Inflammatory macrophage treated with lipopolysaccharide for 4 hours (primary cell): Measurements from ENCODE around the gene TMPRSS6.

ENCODE experiments used
- DNase-seq: peaks from one replicate; pipeline ENCODE4 v3.0.0-alpha.2; 2020

The TMPRSS6 gene

GRCh38 chr22:37139762-37140161 lies 30.2 kb upstream of the TMPRSS6 start:
- DNase-seq, result no peak

DNA sequence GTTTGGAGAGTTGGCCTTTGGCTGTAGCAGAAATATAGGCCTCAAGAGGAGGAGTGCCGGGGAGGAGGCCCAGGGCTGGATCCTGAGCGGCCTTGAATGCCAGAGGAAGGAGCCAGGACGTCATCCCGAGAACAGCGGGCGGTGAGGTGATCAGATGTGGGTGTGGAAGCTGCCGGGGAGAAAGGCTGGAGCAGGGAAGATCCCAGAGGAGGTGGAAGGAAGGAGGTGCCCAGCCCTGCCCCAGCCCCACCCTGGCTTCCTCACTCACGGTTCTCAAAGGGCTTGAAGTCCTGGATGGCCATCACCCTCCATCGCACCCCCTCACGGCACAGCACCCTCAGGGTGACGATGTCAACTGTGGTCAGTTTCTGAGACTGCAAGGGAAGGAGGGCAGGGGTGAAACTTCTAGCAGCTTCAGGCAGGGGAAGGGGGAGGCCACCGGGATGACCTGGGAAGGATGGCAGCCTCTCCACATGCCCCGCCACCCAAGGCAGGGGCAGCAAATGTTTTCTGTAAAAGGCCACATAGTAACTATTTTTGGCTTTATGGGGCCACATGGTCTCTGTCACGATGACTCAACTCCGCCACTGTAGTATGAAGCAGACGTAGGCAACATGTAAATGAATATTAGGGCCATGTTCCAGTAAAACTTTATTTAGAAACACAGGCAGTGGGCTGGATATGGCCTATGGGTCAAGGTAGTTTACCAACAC lies 29.5 kb upstream of the TMPRSS6 start:
- no peak for DNase-seq

DNA sequence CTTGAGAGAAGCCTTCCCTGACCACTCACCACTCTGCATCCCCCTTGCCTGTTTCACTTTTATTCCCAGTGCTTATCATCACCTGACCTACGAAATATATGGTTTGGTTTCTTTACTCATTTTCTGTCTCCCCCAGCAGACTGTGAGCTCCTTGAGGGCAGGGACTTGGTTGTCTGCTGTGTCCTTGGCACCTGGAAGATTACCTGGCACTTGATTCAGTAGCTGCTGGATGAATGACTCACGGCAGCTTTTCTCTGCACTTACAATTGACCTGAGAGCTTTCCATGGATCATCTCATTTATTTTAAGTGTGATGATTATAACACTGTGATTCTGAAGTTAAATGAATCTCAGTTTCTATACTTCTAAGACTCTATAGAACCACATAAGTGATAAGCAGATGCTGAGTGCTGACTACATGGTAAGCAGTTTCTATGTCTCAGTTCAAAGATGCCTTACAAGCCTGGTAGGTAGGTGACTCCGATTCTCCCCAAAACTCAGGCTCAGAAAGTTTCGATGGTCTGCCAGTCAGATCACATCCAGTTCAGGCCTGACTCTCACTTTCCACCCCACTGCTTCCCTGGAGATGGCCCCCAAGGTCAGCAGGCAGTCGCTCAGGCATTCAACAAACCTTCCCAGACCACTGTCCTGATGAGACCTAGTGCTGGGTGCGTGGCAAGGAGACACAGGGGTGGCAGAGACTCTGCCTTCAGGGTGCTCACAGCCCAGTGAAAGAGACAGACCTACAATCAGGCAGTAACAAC lies 28.6 kb upstream of the TMPRSS6 start:
- no peak for DNase-seq

DNA sequence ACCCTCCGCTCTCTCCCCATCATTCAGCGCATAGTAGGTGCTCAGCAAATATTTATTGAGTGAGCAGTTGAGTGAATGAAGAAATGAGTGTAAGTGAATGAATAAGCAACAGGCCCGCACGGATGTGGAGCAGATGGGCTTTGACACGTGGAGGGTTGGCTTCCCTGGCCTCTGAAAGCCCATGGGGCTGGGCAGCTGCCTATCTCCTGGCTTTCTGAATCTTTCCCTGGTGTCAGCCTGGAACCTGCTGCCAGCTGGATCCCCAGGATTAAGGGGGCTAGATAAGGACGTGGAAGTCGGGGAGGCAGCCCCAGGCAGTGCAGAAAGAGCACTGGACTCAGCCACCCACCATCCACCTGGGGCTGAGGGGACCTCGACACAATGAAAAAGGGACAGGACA lies 27.6 kb upstream of the TMPRSS6 start:
- no peak for DNase-seq

GRCh38 chr22:37135023-37135422 lies 25.5 kb upstream of the TMPRSS6 start:
- DNase-seq, result no peak

DNA sequence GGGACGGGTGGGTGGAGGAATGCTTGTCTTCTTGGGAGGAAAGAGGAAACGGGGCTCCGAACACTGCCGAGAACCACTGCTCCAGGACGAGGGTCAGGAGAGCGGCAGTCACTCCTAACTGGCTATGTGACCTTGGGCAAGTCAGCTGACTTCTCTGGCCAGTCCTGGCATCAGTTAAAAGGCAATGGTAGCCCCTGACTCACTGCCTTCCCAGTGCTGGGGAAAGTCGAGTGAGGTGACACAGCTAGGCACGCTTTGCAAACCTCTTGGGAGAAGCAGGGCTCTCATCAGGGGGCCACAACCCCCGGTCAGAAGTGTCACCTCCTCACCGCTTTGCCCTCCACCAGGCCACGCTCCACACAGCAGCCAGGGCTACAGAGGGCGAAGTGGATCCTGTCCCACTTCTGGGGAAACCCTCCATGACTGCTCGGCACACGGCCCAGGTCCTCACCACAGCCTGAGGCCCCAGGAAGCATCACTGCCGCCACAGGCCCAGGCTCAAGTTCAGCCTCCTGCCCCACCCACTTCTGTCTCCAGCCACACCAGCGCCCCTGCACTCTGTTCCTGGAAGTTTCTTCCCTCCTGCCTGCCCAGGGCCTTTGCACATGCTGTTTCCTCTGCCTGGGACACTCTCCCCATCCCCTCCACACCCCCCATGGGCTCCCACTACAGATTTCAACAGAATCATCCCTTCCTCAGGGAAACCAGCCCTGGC lies 23.9 kb upstream of the TMPRSS6 start:
- no peak for DNase-seq

- no peak for DNase-seq
These were observed 23.3 kb upstream of the TMPRSS6 start for GRCh38 chr22:37132773-37133172.

- no peak for DNase-seq
These were observed 20.4 kb upstream of the TMPRSS6 start for GRCh38 chr22:37129866-37130441.

DNA sequence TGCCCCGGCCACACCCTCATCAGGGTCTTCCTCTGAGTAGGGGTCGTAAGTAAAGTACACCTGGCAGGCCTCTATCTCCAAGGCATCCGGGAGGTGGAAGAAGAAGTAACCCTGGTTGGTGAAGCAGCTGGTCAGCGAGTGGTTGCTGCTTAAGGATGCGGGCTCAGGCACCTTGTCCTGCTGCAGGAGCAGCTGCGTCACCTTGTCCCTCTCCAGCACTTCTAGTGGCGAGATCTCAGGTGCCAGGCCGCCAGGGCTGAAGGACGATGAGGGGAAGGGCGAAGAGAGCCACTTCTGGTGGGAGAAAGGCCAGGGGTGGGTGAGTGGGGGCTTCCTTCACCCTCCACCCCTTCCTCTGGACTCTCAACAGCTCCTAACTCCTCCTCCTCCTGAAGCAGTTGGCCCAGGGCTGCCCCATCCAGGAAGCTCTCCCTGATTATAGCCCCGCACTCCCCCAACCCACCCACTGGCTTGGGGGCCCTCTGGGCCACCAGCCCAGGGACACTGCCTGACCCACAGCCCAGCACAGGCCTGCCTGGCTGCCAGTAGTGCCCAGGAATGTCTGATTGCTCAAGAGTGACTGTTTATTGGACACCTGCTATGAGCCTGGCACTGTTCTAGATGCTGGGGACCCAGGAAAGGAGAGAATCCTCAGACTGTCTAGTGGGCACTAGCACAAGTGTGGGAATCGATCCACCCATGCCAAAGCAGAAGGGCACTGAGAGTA lies 19.2 kb upstream of the TMPRSS6 start:
- no peak for DNase-seq

DNA sequence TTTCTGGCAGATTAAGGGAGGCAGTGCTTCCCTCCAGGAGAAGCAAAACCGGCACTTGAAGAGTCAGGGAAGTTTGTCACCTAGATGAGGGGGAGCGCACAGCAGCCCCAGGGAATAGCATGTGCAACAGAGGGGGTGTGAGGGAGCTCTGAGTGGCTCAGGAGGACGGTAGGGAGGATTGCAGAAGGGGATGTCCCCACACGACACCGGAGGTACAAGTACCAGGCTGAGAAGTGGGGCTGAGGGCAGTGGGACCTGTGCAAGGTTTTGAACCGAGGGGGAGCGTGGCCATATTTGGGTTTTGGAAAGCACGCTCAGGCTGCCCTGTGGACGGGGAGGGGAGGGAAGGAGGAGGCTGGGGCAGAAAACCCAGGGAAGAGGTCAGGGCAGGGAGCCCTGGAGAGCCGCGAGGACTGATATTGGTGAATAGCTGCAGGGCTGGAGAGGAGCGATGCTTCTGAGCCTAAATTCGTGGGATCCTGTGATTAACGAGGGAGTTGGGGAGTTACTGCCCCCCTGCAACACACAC lies 17.9 kb upstream of the TMPRSS6 start:
- DNase-seq, result no peak

DNA sequence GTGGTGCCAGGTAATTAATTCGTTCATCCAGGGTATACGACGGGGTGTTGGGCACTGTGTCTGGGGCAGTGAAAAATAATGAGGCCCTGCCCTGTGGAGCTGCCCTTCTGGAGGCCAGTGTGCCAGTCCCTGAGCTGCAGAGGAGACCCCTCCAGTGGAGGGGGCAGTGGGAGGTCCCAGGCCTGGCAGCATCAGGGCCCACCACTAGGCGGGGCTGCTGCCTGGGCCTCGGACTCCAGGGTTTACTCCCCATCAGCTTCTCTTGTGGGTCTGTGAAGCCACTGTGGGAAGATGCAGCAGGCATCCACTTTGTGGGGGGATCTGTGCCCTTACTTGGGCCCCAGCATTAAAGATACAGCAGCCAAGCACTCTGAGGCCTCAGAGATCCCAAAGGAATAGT lies 17.4 kb upstream of the TMPRSS6 start:
- DNase-seq, result no peak

- no peak for DNase-seq
These were observed 16.9 kb upstream of the TMPRSS6 start for GRCh38 chr22:37126383-37126782.

- DNase-seq, result no peak
These were observed 14.1 kb upstream of the TMPRSS6 start for GRCh38 chr22:37123649-37124048.

- no peak for DNase-seq
These were observed 13.2 kb upstream of the TMPRSS6 start for GRCh38 chr22:37122598-37123180.

DNA sequence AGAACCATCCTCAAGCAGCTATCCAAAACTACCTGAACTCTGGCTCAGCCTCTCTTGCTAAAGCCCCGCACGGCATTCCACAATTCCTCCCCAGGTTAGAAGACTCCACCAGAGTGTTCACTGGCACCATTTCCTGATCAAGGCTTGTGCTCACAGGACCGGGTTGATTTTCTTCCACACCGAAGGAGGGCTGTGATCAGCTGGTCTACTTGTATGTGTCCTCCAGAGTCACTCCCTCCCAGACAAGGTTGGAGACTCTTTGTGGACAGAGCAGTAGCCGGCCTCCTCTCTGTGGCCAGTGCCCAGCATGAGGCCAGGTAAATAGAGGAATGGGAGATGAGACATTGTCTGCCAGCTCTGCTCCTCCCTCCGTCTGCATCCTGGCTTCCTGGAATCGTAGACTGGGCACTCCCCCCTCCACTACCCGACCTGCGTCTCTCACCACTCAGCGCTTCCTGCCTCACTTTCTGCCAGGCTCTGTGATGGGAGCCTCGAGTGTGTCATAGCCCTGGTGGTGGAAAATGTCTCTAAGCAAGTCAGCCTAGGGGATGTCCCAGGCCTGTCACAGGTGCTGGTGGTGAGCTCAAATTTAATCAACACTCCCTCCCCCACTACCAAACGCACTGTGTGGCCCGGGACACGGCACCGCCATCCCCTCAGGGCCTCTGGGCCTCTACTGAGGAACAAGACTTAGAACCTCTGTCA lies 12.5 kb upstream of the TMPRSS6 start:
- DNase-seq, result no peak

DNA sequence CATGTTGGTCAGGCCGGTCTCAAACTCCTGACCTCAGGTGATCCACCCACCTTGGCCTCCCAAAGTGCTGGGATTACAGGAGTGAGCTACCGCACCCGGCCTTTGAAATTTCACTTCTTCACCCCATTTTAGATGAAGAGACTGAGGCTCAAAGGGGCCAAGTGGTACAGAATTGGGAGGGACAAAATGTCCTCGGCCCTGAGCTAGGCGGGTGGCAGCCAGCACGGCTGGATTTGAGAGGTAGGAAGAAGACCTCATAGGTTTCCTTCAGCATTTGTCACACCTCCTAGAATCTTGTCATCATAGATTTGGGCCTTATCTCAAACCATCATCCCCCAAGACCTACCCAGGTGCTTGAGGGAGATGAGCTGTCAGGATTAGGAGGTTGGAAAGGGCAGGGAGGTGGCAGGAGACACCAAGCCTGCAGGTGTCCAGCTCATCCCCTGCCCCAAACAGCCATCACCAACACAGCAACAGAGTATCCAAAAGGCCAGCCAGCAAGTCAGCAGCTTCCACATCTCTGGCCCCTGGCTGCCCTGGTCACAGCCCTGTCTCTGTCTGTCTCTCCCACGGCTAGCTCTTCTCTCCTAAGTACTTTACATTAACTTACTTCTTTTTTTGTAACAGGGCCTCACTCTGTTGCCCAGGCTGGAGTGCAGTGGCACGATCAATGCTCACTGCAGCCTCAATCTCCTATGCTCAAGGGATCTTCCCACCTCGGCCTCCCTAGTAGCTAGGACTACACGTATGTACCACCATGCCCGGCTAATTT lies 11.2 kb upstream of the TMPRSS6 start:
- DNase-seq, result no peak

- no peak for DNase-seq
These were observed 10.4 kb upstream of the TMPRSS6 start for GRCh38 chr22:37119872-37120271.

DNA sequence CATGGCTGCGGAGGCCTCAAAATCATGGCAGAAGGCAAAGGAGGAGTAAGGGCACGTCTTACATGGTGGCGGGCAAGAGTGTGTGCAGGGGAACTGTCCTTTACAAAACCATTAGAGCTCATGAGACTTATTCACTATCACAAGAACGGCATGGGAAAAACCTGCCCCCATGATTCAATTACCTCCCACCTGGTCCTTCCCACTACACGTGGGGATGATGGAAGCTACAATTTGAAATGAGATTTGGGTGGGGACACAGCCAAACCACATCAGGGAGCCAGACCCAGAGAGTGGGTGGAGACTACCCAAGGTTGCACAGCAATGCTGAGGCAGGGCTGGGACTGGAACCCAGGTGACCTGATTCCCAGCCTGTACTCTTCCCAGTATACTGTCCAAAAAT lies 8.6 kb upstream of the TMPRSS6 start:
- no peak for DNase-seq

GRCh38 chr22:37117092-37117491 lies 7.6 kb upstream of the TMPRSS6 start:
- DNase-seq, result no peak

DNA sequence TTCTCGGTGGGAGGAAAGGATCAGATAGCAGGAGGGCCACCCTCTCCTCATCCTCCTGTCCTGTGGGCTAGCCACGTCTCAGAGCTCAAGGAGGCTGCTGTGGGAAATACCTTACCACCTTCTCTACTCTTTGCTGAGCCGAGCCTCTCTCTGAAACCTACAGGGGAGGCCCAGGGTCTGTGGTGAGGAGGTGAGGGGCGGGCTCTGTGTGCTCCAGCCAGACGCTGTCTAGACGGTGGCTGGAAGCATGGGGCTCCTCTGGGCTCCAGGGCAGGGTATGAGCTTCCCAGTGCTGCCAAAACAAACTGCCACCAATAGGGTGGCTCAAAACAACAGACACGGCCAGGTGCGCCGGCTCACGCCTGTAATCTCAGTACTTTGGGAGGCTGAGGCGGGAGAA lies 5.5 kb upstream of the TMPRSS6 start:
- DNase-seq, result no peak

DNA sequence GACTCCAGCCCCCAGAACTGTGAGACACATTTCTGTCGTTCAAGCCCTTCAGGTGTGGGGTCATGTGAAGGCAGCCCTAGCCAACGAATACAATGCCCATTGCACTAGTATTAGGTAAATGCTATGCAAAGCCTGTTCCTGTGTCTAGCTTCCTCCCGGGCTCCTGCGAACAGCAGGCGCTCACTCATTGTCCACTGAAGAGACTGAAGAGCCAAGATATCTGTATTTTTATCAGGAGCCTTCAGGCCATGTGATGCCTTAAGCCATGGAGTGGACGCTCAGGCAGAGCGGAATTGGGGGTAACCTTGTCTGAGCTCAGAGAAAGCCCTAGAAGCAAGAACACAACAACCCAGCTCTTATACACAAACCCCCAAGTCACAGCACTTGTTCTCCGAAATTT lies 4.2 kb upstream of the TMPRSS6 start:
- DNase-seq, result no peak
